ENCODE results near the gene CFAP20DC. TPM values are rescaled to one million over a fixed set of nuclear protein-coding genes. Genes with fewer than 3 reads are reported as not detected.

CFAP20DC gene
- total RNA-seq, 1 experiment from 2014 or later, result 2.9 TPM

DNA sequence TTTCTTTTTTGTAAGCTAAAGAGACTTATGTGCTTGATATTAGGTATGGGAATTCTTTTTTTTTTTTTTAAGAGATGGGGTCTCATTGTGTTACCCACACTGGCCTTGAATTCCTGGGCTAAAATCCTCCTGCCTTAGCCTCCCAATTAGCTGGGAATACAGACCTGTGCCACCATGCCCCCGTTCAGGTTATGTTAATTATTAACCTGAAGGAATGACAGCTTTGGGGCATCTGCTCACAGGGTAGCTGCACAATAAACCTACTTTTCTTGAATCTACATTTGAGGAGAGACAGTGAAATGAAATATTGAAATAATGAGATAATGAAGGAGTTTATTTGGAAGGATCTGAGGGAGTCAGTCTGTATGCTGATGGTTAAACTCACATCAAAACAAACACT, 225.0 kb downstream of the CFAP20DC start:
- Histone ChIP-seq H3K79me2 (ENCODE audit: insufficient read depth, low read length) (no peaks in the 10 kb centered on the region), H2AFZ (ENCODE audit: low read depth, low read length, poor library complexity, severe bottlenecking) (no peak overlapping the region), H3K9me3 (ENCODE audit: control insufficient read depth in 1 of 2, insufficient read depth in 1 of 2, low read depth in 1 of 2, low read length in 2 of 2) (no peaks in the 10 kb centered on the region), H3K27ac (ENCODE audit: low read depth, low read length) (no peak overlapping the region), H3K4me2 (ENCODE audit: low read length) (peak overlapping the region; percentile 17; the same call in 1 of the 2 replicates), H3K4me1 (ENCODE audit: control insufficient read depth in 1 of 2, insufficient read depth in 2 of 2, low read length in 2 of 2) (no peaks in the 10 kb centered on the region), H3K27me3 (ENCODE audit: insufficient read depth, low read length) (no peaks in the 10 kb centered on the region), H3K9ac (ENCODE audit: low read length) (no peak overlapping the region), H3K36me3 (ENCODE audit: control insufficient read depth in 1 of 2, insufficient read depth in 2 of 2, low read length in 2 of 2) (no peaks in the 10 kb centered on the region), H3K4me3 (replicated peaks in 1 of 2; ENCODE audit: low read depth in 1 of 2, low read length in 2 of 2) (no peak overlapping the region), H4K20me1 (ENCODE audit: insufficient read depth) (no peaks in the 10 kb centered on the region), H3K9me2 (ENCODE audit: insufficient read depth) (no peaks in the 10 kb centered on the region)
- CTCF ChIA-PET, result interaction anchor here (0.7 to 2.3 kb wide), 8 partner anchors 12 to 1033 kb away, joined by 3 to 13 read pairs (median 3); no protein-coding TSS in a partner anchor
- TF ChIP-seq TCF7L2 (IDR thresholded peaks at IDR 0.05; ENCODE audit: borderline replicate concordance, extremely low read depth, insufficient read depth, insufficient read length) (no peak), EGR1 (IDR thresholded peaks at IDR 0.05; ENCODE audit: low read depth) (no peak), CEBPB (IDR thresholded peaks at IDR 0.05; ENCODE audit: low read depth) (no peak), EZH2 (IDR thresholded peaks at IDR 0.05) (no peak), SP1 (IDR thresholded peaks at IDR 0.05; ENCODE audit: low read depth) (no peak), JUND (IDR thresholded peaks at IDR 0.05) (no peak)
- TF ChIP-seq, protein P1, sequence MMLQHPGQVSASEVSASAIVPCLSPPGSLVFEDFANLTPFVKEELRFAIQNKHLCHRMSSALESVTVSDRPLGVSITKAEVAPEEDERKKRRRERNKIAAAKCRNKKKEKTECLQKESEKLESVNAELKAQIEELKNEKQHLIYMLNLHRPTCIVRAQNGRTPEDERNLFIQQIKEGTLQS (IDR thresholded peaks at IDR 0.05), result no peak
- intact Hi-C loops (cut with micrococcal nuclease), result loop anchor here (1.0 kb wide), 1 partner anchor 229 kb away; no protein-coding TSS in a partner anchor
- POLR2A ChIA-PET, result no interaction called here
- ATAC-seq (no peak), DNase-seq (ENCODE audit: low read depth, low spot score) (no peak)
- RAD21 ChIA-PET (ENCODE audit: low non-redundant PET in 1 of 2, low total read pairs in 2 of 2, uncharacterized antibody in 2 of 2, unreplicated experiment in 2 of 2), result no interaction called here
- no TSS peak for BruUV-seq (replicated peaks)

- Histone ChIP-seq H3K36me3 (ENCODE audit: control insufficient read depth in 1 of 2, insufficient read depth in 2 of 2, low read length in 2 of 2) (no peaks in the 10 kb centered on the region), H3K27ac (ENCODE audit: low read depth, low read length) (no peak overlapping the region), H3K27me3 (ENCODE audit: insufficient read depth, low read length) (no peaks in the 10 kb centered on the region), H2AFZ (ENCODE audit: low read depth, low read length, poor library complexity, severe bottlenecking) (no peak overlapping the region), H3K9me2 (ENCODE audit: insufficient read depth) (no peaks in the 10 kb centered on the region), H4K20me1 (ENCODE audit: insufficient read depth) (no peaks in the 10 kb centered on the region), H3K9me3 (ENCODE audit: control insufficient read depth in 1 of 2, insufficient read depth in 1 of 2, low read depth in 1 of 2, low read length in 2 of 2) (no peaks in the 10 kb centered on the region), H3K79me2 (ENCODE audit: insufficient read depth, low read length) (no peaks in the 10 kb centered on the region), H3K4me1 (ENCODE audit: control insufficient read depth in 1 of 2, insufficient read depth in 2 of 2, low read length in 2 of 2) (no peaks in the 10 kb centered on the region), H3K9ac (ENCODE audit: low read length) (no peak overlapping the region), H3K4me3 (replicated peaks in 1 of 2; ENCODE audit: low read depth in 1 of 2, low read length in 2 of 2) (no peak overlapping the region), H3K4me2 (ENCODE audit: low read length) (peak overlapping the region; percentile 17; the same call in 1 of the 2 replicates)
- POLR2A ChIA-PET, result no interaction called here
- no TSS peak for BruUV-seq (replicated peaks)
- TF ChIP-seq, protein P2, sequence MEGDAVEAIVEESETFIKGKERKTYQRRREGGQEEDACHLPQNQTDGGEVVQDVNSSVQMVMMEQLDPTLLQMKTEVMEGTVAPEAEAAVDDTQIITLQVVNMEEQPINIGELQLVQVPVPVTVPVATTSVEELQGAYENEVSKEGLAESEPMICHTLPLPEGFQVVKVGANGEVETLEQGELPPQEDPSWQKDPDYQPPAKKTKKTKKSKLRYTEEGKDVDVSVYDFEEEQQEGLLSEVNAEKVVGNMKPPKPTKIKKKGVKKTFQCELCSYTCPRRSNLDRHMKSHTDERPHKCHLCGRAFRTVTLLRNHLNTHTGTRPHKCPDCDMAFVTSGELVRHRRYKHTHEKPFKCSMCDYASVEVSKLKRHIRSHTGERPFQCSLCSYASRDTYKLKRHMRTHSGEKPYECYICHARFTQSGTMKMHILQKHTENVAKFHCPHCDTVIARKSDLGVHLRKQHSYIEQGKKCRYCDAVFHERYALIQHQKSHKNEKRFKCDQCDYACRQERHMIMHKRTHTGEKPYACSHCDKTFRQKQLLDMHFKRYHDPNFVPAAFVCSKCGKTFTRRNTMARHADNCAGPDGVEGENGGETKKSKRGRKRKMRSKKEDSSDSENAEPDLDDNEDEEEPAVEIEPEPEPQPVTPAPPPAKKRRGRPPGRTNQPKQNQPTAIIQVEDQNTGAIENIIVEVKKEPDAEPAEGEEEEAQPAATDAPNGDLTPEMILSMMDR (IDR thresholded peaks at IDR 0.05 in 2 of 3, conservative IDR thresholded peaks at IDR 0.05 in 1 of 3; ENCODE audit: borderline replicate concordance in 1 of 3, insufficient read depth in 1 of 3, low read depth in 2 of 3, low read length in 2 of 3), result peak; percentile 53 to 90 (median 84); a peak in 5 of 6 replicates
- TF ChIP-seq TCF7L2 (IDR thresholded peaks at IDR 0.05; ENCODE audit: borderline replicate concordance, extremely low read depth, insufficient read depth, insufficient read length) (no peak), RAD21 (IDR thresholded peaks at IDR 0.05; ENCODE audit: low read depth) (peak; percentile 89), CBX3 (IDR thresholded peaks at IDR 0.05; ENCODE audit: low read depth) (no peak), ZBTB33 (IDR thresholded peaks at IDR 0.05; ENCODE audit: extremely low read depth, insufficient replicate concordance, low read length) (no peak), FOSL1 (IDR thresholded peaks at IDR 0.05; ENCODE audit: low read depth) (no peak)
- TF ChIP-seq, protein P3, sequence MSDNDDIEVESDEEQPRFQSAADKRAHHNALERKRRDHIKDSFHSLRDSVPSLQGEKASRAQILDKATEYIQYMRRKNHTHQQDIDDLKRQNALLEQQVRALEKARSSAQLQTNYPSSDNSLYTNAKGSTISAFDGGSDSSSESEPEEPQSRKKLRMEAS (IDR thresholded peaks at IDR 0.05), result no peak
- CTCF ChIA-PET, result interaction anchor here (0.7 to 2.3 kb wide), 7 partner anchors 11 to 1034 kb away, joined by 3 to 13 read pairs (median 3); no protein-coding TSS in a partner anchor
- intact Hi-C loops (cut with micrococcal nuclease), result loop anchor here (1.0 kb wide), 1 partner anchor 229 kb away; no protein-coding TSS in a partner anchor
- peak; percentile 84 for ATAC-seq
- RAD21 ChIA-PET (ENCODE audit: low non-redundant PET in 1 of 2, low total read pairs in 2 of 2, uncharacterized antibody in 2 of 2, unreplicated experiment in 2 of 2), result no interaction called here
- peak; percentile 42 for DNase-seq (ENCODE audit: low read depth, low spot score)
These were observed 225.5 kb downstream of the CFAP20DC start for GRCh38 chr3:58824285-58824684.

Data from HCT116 (cell line).